Kidney (tissue), 14 donors: ENCODE measurements around the gene NISCH. TPM values are rescaled to one million over a fixed set of nuclear protein-coding genes. Genes with fewer than 3 reads are reported as not detected.

Source experiments
- DNase-seq, 5 donors: peaks; one replicate each; pipeline ENCODE4 v3.0.0-alpha.2; 2013 to 2020
- FAIRE-seq: peaks from 2 replicates; lab custom pipeline; 2012; peaks lifted over from hg19 to GRCh38; lab: Jason Lieb, UNC
- H3K27ac ChIP-seq, 2 donors: one replicate each; pipeline ENCODE4 v1.7.0; 2013; ENCODE audit warnings: low read depth in 2 of 2, low read length in 2 of 2, inconsistent platforms in 1 of 2
- H3K27me3 ChIP-seq: one replicate; pipeline ENCODE4 v1.7.1; 2013; ENCODE audit warnings: low read length, inconsistent platforms; ENCODE audit not compliant: control insufficient read depth, insufficient read depth
- H3K36me3 ChIP-seq, 3 donors: one replicate each; pipeline versions ENCODE4 v1.7.0 to v1.7.1; 2013; ENCODE audit warnings: low read length in 3 of 3, control low read depth in 1 of 3, inconsistent platforms in 1 of 3; ENCODE audit not compliant: insufficient read depth in 3 of 3, control insufficient read depth in 2 of 3
- H3K4me1 ChIP-seq, 3 donors: one replicate each; pipeline versions ENCODE4 v1.7.0 to v1.7.1; 2013; ENCODE audit warnings: low read length in 3 of 3, inconsistent platforms in 1 of 3, low read depth in 1 of 3; ENCODE audit not compliant: control insufficient read depth in 2 of 3, insufficient read depth in 2 of 3
- H3K4me3 ChIP-seq, 3 donors: one replicate each; pipeline versions ENCODE4 v1.7.0 to v1.8.1; 2013; ENCODE audit warnings: low read length in 3 of 3, control low read depth in 1 of 3, inconsistent platforms in 1 of 3
- H3K9ac ChIP-seq, 3 donors: one replicate each; pipeline versions ENCODE4 v1.7.0 to v1.7.1; 2013; ENCODE audit warnings: low read length in 3 of 3, control low read depth in 1 of 3, inconsistent platforms in 1 of 3
- H3K9me3 ChIP-seq, 3 donors: one replicate each; pipeline versions ENCODE4 v1.7.0 to v1.7.1; 2013; ENCODE audit warnings: low read length in 3 of 3, control low read depth in 1 of 3, inconsistent platforms in 1 of 3; ENCODE audit not compliant: control insufficient read depth in 2 of 3, insufficient read depth in 1 of 3
- CTCF ChIP-seq: IDR thresholded peaks from 3 replicates; pipeline ENCODE4 v1.5.1; 2012; ENCODE audit warnings: mild to moderate bottlenecking, moderate library complexity, borderline replicate concordance; ENCODE audit not compliant: insufficient read depth; ENCODE audit errors: extremely low read depth
- intact Hi-C: fragments of 100-400 bp; cut with DNase I; formaldehyde crosslinking; loops from one replicate; pipeline ENCODE4 v1.11.1; 2022
- polyA plus RNA-seq: library from polyadenylated mRNA; stranded (reverse); fragments of 350-450 nt; fragmentation: Illumina TruSeq; extraction: RNeasy Lipid Tissue Mini Kit (QIAGEN cat#74804); gene quantifications from one replicate; pipeline ENCODE4 v1.2.3, GENCODE V29; 2014; ENCODE audit warnings: low read depth, low replicate concordance; ENCODE audit not compliant: insufficient read depth
- total RNA-seq: library from RNA; stranded (reverse); fragmentation: NEBNext Ultra II Directional; extraction: Animal tissue kit (Norgen Biotek cat#: 25700); gene quantifications from one replicate; pipeline ENCODE4 v1.2.1, GENCODE V29; 2021
- donor health status: control.
- donor health status: control.
- donor health status: control.
- donor health status: control.
- donor health status: control.
- donor health status: DM: yes; HTN: yes; CAD: no.
- donor health status: Normal renal cell carcinoma (clear cell type).

The NISCH gene
- total and polyA plus RNA-seq, 2 donors from 2014 or later = 36.1 to 98.7 TPM

- Histone ChIP-seq H3K4me3 (no peak overlapping the region), H3K27ac (no peak overlapping the region), H3K9ac (no peak overlapping the region), H3K9me3 (no peaks in the 10 kb centered on the region), H3K27me3 (no peaks in the 10 kb centered on the region), H3K36me3 (no peaks in the 10 kb centered on the region), H3K4me1 (peaks cover 0 to 19% (median 5%) of the 10 kb centered on the region in 3 donors)
- no peak for TF ChIP-seq CTCF
- FAIRE-seq (no peak), DNase-seq (peak in 1 of 5 donors; percentile 67)
- intact Hi-C loops = no loop called here
These were observed 65.5 kb downstream of the NISCH start for GRCh38 chr3:52520716-52521487.

- no peaks in the 10 kb centered on the region for H3K9me3 ChIP-seq
- H3K4me1 ChIP-seq = peaks cover 0 to 19% (median 5%) of the 10 kb centered on the region in 3 donors
- H3K9ac ChIP-seq = no peak overlapping the region
- no peaks in the 10 kb centered on the region for H3K27me3 ChIP-seq
- no peaks in the 10 kb centered on the region for H3K36me3 ChIP-seq
- FAIRE-seq (no peak), DNase-seq (no peak)
- intact Hi-C loops = no loop called here
- H3K4me3 ChIP-seq = no peak overlapping the region
- TF ChIP-seq CTCF = no peak
- no peak overlapping the region for H3K27ac ChIP-seq
These were observed 66.1 kb downstream of the NISCH start for GRCh38 chr3:52521488-52521824.

- intact Hi-C loops = no loop called here
These were observed 66.7 kb downstream of the NISCH start for GRCh38 chr3:52521881-52522650.

More at GRCh38 chr3:52521881-52522650, 66.7 kb downstream of the NISCH start:
- no peak for FAIRE-seq
- H3K4me3 ChIP-seq = no peak overlapping the region
- H3K27ac ChIP-seq = no peak overlapping the region
- H3K9me3 ChIP-seq = no peaks in the 10 kb centered on the region
- H3K36me3 ChIP-seq = no peaks in the 10 kb centered on the region
- no peak overlapping the region for H3K9ac ChIP-seq
- no peaks in the 10 kb centered on the region for H3K27me3 ChIP-seq
- H3K4me1 ChIP-seq = peaks cover 0 to 23% (median 5%) of the 10 kb centered on the region in 3 donors
- no peak for TF ChIP-seq CTCF
- DNase-seq = peak in 1 of 5 donors; percentile 65
